Panc1 (cell line): ENCODE data around the gene SNRNP48. TPM values are rescaled to one million over a fixed set of nuclear protein-coding genes. Genes with fewer than 3 reads are reported as not detected.

Experiments
- ATAC-seq: fragments of 200-7000 bp; cut with Tn5 transposase; 2 replicates; pipeline ENCODE4 v1.9.1; 2020; ENCODE audit warnings: mild to moderate bottlenecking, moderate library complexity
- BruUV-seq: library from RNA; stranded (reverse); fragments of 400-500 nt; replicated peaks from 2 replicates; lab custom pipeline; 2021; lab: Mats Ljungman, UMichigan
- CTCF ChIA-PET: fragments of 300-600 bp; sonication (Branson Sonifier 250); formaldehyde crosslinking; loops from one replicate; lab custom pipeline; 2022; ENCODE audit warnings: antibody characterized with exemption; lab: Charles Lee
- POLR2A ChIA-PET: fragments of 300-600 bp; sonication (Branson Sonifier 250); formaldehyde crosslinking; loops from one replicate; lab custom pipeline; 2022; ENCODE audit warnings: antibody characterized with exemption; lab: Charles Lee
- DNase-seq: peaks from one replicate; pipeline ENCODE4 v3.0.0-alpha.2; 2010; ENCODE audit warnings: low read depth, low spot score
- H3K27ac ChIP-seq: 2 replicates; pipeline ENCODE4 v1.5.1; 2011; ENCODE audit warnings: mild to moderate bottlenecking, low read length, inconsistent platforms
- H3K27me3 ChIP-seq: fragments of 200-500 bp; sonication (Bioruptor generic); 2 replicates; pipeline ENCODE4 v1.6.0; 2014; ENCODE audit warnings: low read length, inconsistent platforms; ENCODE audit not compliant: control insufficient read depth, insufficient read depth
- H3K36me3 ChIP-seq: fragments of 200-500 bp; sonication (Bioruptor generic); 2 replicates; pipeline ENCODE4 v1.5.1; 2014; ENCODE audit warnings: inconsistent platforms, mild to moderate bottlenecking, low read length, moderate library complexity; ENCODE audit not compliant: control insufficient read depth, insufficient read depth
- H3K4me1 ChIP-seq: 2 replicates; pipeline ENCODE4 v1.5.1; 2011; ENCODE audit warnings: inconsistent platforms, mild to moderate bottlenecking, low read length, moderate library complexity; ENCODE audit not compliant: control insufficient read depth, insufficient read depth
- H3K4me3 ChIP-seq, 2 experiments: 2 replicates each; pipeline ENCODE4 v1.5.1; 2011 to 2012; ENCODE audit warnings: low read depth in 2 of 2, low read length in 2 of 2, mild to moderate bottlenecking in 2 of 2, inconsistent platforms in 1 of 2, moderate library complexity in 1 of 2
- H3K9me3 ChIP-seq: fragments of 200-500 bp; sonication (Bioruptor generic); 2 replicates; pipeline ENCODE4 v1.5.1; 2014; ENCODE audit warnings: low read depth, mild to moderate bottlenecking, inconsistent platforms, low read length, moderate library complexity; ENCODE audit not compliant: control insufficient read depth, insufficient read depth
- CTCF ChIP-seq: fragments of 450-650 bp; IDR thresholded peaks from 2 replicates; pipeline ENCODE4 v1.5.1; 2017; ENCODE audit warnings: mild to moderate bottlenecking
- POLR2AphosphoS5 ChIP-seq: IDR thresholded peaks from 2 replicates; pipeline ENCODE4 v1.6.1; 2012; ENCODE audit warnings: mild to moderate bottlenecking, low read depth, low read length, moderate library complexity
- REST ChIP-seq, 2 experiments: IDR thresholded peaks; 2 replicates each; pipeline ENCODE4 v1.6.1; 2011 to 2012; ENCODE audit warnings: low read depth in 2 of 2, control low read depth in 1 of 2, low read length in 1 of 2, mild to moderate bottlenecking in 1 of 2, moderate library complexity in 1 of 2; ENCODE audit not compliant: insufficient read depth in 1 of 2
- SIN3A ChIP-seq: IDR thresholded peaks from 2 replicates; pipeline ENCODE4 v1.6.1; 2012; ENCODE audit warnings: low read depth, mild to moderate bottlenecking, low read length, moderate library complexity, borderline replicate concordance; ENCODE audit not compliant: insufficient read depth
- TCF7L2 ChIP-seq: IDR thresholded peaks from 2 replicates; pipeline ENCODE4 v1.6.1; 2011; ENCODE audit warnings: mild to moderate bottlenecking, low read depth, low read length, inconsistent platforms
- in situ Hi-C: cut with HindIII; loops from 2 replicates; pipeline ENCODE4 v1.10.0; 2016; ENCODE audit warnings: low sequenced_read_pairs, low pct_unique_long_range_greater_than_20kb
- intact Hi-C: fragments of 100-400 bp; cut with micrococcal nuclease; formaldehyde crosslinking; loops from one replicate; pipeline ENCODE4 v1.10.0; 2022; ENCODE audit not compliant: unreplicated experiment
- total RNA-seq: library from RNA; stranded (reverse); gene quantifications from one replicate; pipeline ENCODE4 v1.2.1, GENCODE V29; 2021; ENCODE audit not compliant: unreplicated experiment

SNRNP48 gene
- total RNA-seq, 1 experiment from 2014 or later, result 10.7 TPM

GRCh38 chr6:7568021-7568420 lies 22.0 kb upstream of the SNRNP48 start:
- CTCF ChIA-PET, result no interaction called here
- H3K9me3 ChIP-seq, result no peaks in the 10 kb centered on the region
- intact Hi-C loops (no loop called here), in situ Hi-C loops (no loop called here)
- H3K4me1 ChIP-seq, result no peaks in the 10 kb centered on the region
- no peak overlapping the region for H3K4me3 ChIP-seq
- H3K27me3 ChIP-seq, result no peaks in the 10 kb centered on the region
- ATAC-seq (no peak), DNase-seq (no peak)
- H3K36me3 ChIP-seq, result no peaks in the 10 kb centered on the region; the same call in 1 of the 2 replicates
- TF ChIP-seq SIN3A (no peak), CTCF (no peak), TCF7L2 (no peak), POLR2AphosphoS5 (no peak), REST (IDR thresholded peaks at IDR 0.05; ENCODE audit: insufficient read depth in 1 of 2, low read depth in 2 of 2, low read length in 1 of 2) (no peak)
- no TSS peak for BruUV-seq
- H3K27ac ChIP-seq, result no peak overlapping the region
- POLR2A ChIA-PET, result no interaction called here

GRCh38 chr6:7569082-7569481 lies 20.9 kb upstream of the SNRNP48 start:
- no peaks in the 10 kb centered on the region; the same call in 1 of the 2 replicates for H3K27me3 ChIP-seq
- no peaks in the 10 kb centered on the region; the same call in 1 of the 2 replicates for H3K36me3 ChIP-seq
- in situ Hi-C loops (no loop called here), intact Hi-C loops (no loop called here)
- DNase-seq, result no peak
- H3K4me3 ChIP-seq, result no peak overlapping the region
- no peaks in the 10 kb centered on the region for H3K9me3 ChIP-seq
- H3K27ac ChIP-seq, result no peak overlapping the region
- ChIA-PET CTCF (interaction anchor here (0.7 kb wide), 1 partner anchor 35 kb away, joined by 3 read pairs; no protein-coding TSS in a partner anchor), POLR2A (no interaction called here)
- BruUV-seq, result no TSS peak
- H3K4me1 ChIP-seq, result no peaks in the 10 kb centered on the region
- TF ChIP-seq TCF7L2 (no peak), CTCF (no peak), REST (IDR thresholded peaks at IDR 0.05; ENCODE audit: insufficient read depth in 1 of 2, low read depth in 2 of 2, low read length in 1 of 2) (no peak), SIN3A (no peak), POLR2AphosphoS5 (no peak)
- ATAC-seq, result no peak
